H1 (cell line): Measurements from ENCODE around the gene IGFBP6. TPM values are rescaled to one million over a fixed set of nuclear protein-coding genes. Genes with fewer than 3 reads are reported as not detected.

ENCODE experiments used
- CTCF ChIA-PET: fragments of 300-600 bp; sonication (Branson Sonifier 250); formaldehyde crosslinking; loops from one replicate; lab custom pipeline; 2021; ENCODE audit not compliant: partially characterized antibody; lab: Charles Lee
- POLR2A ChIA-PET: fragments of 300-600 bp; sonication (Branson Sonifier 250); formaldehyde crosslinking; loops from one replicate; lab custom pipeline; 2021; ENCODE audit warnings: inconsistent platforms; ENCODE audit not compliant: partially characterized antibody; lab: Charles Lee
- DNase-seq, 2 experiments: peaks; one replicate each; pipeline versions ENCODE4 v3.0.0 to v3.0.0-alpha.2; 2010 to 2022; ENCODE audit warnings: low spot score in 2 of 2, low read depth in 1 of 2, mixed read lengths in 1 of 2
- FAIRE-seq: peaks from 2 replicates; lab custom pipeline; 2011; peaks lifted over from hg19 to GRCh38; lab: Jason Lieb, UNC
- H2AFZ ChIP-seq: 2 replicates; pipeline ENCODE4 v1.8.1; 2012; ENCODE audit warnings: low read length, inconsistent platforms
- H2AK5ac ChIP-seq: 2 replicates; pipeline ENCODE4 v1.6.1; 2013; ENCODE audit warnings: low read depth, low read length
- H2BK120ac ChIP-seq: replicated peaks from 2 replicates; pipeline ENCODE3; 2013; ENCODE audit warnings: low read depth, low read length, inconsistent platforms
- H2BK12ac ChIP-seq: 2 replicates; pipeline ENCODE4 v1.6.1; 2013; ENCODE audit warnings: low read depth, low read length
- H2BK15ac ChIP-seq: 2 replicates; pipeline ENCODE4 v1.6.1; 2013; ENCODE audit warnings: low read length
- H2BK20ac ChIP-seq: 2 replicates; pipeline ENCODE4 v1.6.1; 2013; ENCODE audit warnings: low read length
- H2BK5ac ChIP-seq: 2 replicates; pipeline ENCODE4 v1.6.1; 2013; ENCODE audit warnings: low read depth, low read length
- H3K14ac ChIP-seq: 2 replicates; pipeline ENCODE4 v1.6.1; 2013; ENCODE audit warnings: inconsistent platforms; ENCODE audit not compliant: insufficient read length
- H3K18ac ChIP-seq: 2 replicates; pipeline ENCODE4 v1.6.1; 2013; ENCODE audit warnings: low read length; ENCODE audit errors: extremely low read depth
- H3K23ac ChIP-seq: 2 replicates; pipeline ENCODE4 v1.6.1; 2013; ENCODE audit warnings: inconsistent platforms; ENCODE audit not compliant: insufficient read length
- H3K23me2 ChIP-seq: 2 replicates; pipeline ENCODE4 v1.6.1; 2013; ENCODE audit warnings: low read depth, low read length
- H3K27ac ChIP-seq: 2 replicates; pipeline ENCODE4 v1.6.1; 2011; ENCODE audit warnings: low read depth, low read length, inconsistent platforms
- H3K27me3 ChIP-seq, 4 experiments: replicated peaks in 1 of 4; 1 replicate in 1 of 4; 2 replicates in 3 of 4; pipeline versions ENCODE4 v1.6.1 to v1.8.1; 2011 to 2013; ENCODE audit warnings: low read length in 3 of 4, mild to moderate bottlenecking in 3 of 4, inconsistent platforms in 2 of 4, mixed read lengths in 2 of 4, moderate library complexity in 1 of 4; ENCODE audit not compliant: control insufficient read depth in 3 of 4, insufficient read depth in 3 of 4; ENCODE audit errors: extremely low read depth in 1 of 4
- H3K36me3 ChIP-seq, 4 experiments: 2 replicates each; pipeline versions ENCODE4 v1.6.1 to v1.8.1; 2011 to 2013; ENCODE audit warnings: mild to moderate bottlenecking in 4 of 4, low read length in 3 of 4, moderate library complexity in 2 of 4, control low read depth in 1 of 4, inconsistent platforms in 1 of 4; ENCODE audit not compliant: insufficient read depth in 4 of 4, control insufficient read depth in 2 of 4
- H3K4ac ChIP-seq: replicated peaks from 2 replicates; pipeline ENCODE3; 2013; ENCODE audit warnings: low read length, low read depth, mixed read lengths, inconsistent platforms; ENCODE audit not compliant: insufficient read length
- H3K4me1 ChIP-seq, 4 experiments: replicated peaks in 1 of 4; 1 replicate in 1 of 4; 2 replicates in 3 of 4; pipeline versions ENCODE4 v1.6.1 to v1.8.1; 2011 to 2013; ENCODE audit warnings: low read length in 3 of 4, inconsistent platforms in 2 of 4, mixed read lengths in 1 of 4; ENCODE audit not compliant: insufficient read depth in 4 of 4, control insufficient read depth in 3 of 4
- H3K4me2 ChIP-seq, 2 experiments: 2 replicates each; pipeline versions ENCODE4 v1.6.1 to v1.8.1; 2011 to 2013; ENCODE audit warnings: low read depth in 2 of 2, low read length in 2 of 2, control low read depth in 1 of 2, inconsistent platforms in 1 of 2, mild to moderate bottlenecking in 1 of 2; ENCODE audit not compliant: insufficient read depth in 1 of 2
- H3K4me3 ChIP-seq, 4 experiments: fragments of 200-600, 300-600 bp in 1 of 4; sonication (generic), shearing (Covaris generic), sonication (Bioruptor Twin) in 1 of 4; 2 replicates each; pipeline versions ENCODE4 v1.5.1 to v1.8.1; 2011 to 2016; ENCODE audit warnings: low read length in 4 of 4, low read depth in 3 of 4, control low read depth in 2 of 4, inconsistent platforms in 2 of 4, mild to moderate bottlenecking in 2 of 4, mixed read lengths in 1 of 4, moderate library complexity in 1 of 4; ENCODE audit not compliant: insufficient read depth in 2 of 4; ENCODE audit errors: extremely low read depth in 1 of 4
- H3K56ac ChIP-seq: replicated peaks from 2 replicates; pipeline ENCODE3; 2013; ENCODE audit warnings: low read depth, mild to moderate bottlenecking, mixed read lengths, low read length, inconsistent platforms; ENCODE audit not compliant: insufficient read length
- H3K79me1 ChIP-seq: 2 replicates; pipeline ENCODE4 v1.6.1; 2013; ENCODE audit warnings: low read depth, low read length, control low read depth
- H3K79me2 ChIP-seq, 2 experiments: 2 replicates each; pipeline versions ENCODE4 v1.6.1 to v1.8.1; 2012 to 2013; ENCODE audit warnings: low read length in 2 of 2, mild to moderate bottlenecking in 2 of 2, inconsistent platforms in 1 of 2; ENCODE audit not compliant: insufficient read depth in 2 of 2, control insufficient read depth in 1 of 2
- H3K9ac ChIP-seq, 4 experiments: replicated peaks in 1 of 4; 1 replicate in 1 of 4; 2 replicates in 3 of 4; pipeline versions ENCODE4 v1.6.1 to v1.8.1; 2011 to 2013; ENCODE audit warnings: low read depth in 3 of 4, low read length in 3 of 4, control low read depth in 2 of 4, mild to moderate bottlenecking in 2 of 4, moderate library complexity in 2 of 4, inconsistent platforms in 1 of 4; ENCODE audit errors: extremely low read depth in 1 of 4
- H3K9me3 ChIP-seq, 2 experiments: 2 replicates each; pipeline versions ENCODE4 v1.6.1 to v1.8.1; 2012 to 2013; ENCODE audit warnings: mild to moderate bottlenecking in 2 of 2, moderate library complexity in 2 of 2, control low read depth in 1 of 2, inconsistent platforms in 1 of 2, low read depth in 1 of 2, low read length in 1 of 2, mixed read lengths in 1 of 2; ENCODE audit not compliant: insufficient read depth in 2 of 2
- H4K20me1 ChIP-seq, 2 experiments: replicated peaks in 1 of 2; 2 replicates each; pipeline versions ENCODE3 to v1.8.1; 2011 to 2013; ENCODE audit warnings: inconsistent platforms in 2 of 2, low read length in 2 of 2, mild to moderate bottlenecking in 1 of 2; ENCODE audit not compliant: insufficient read depth in 2 of 2, control insufficient read depth in 1 of 2
- H4K5ac ChIP-seq: 2 replicates; pipeline ENCODE4 v1.6.1; 2013; ENCODE audit warnings: low read length, low read depth, mixed read lengths, inconsistent platforms; ENCODE audit not compliant: insufficient read length
- H4K8ac ChIP-seq: 2 replicates; pipeline ENCODE4 v1.8.0; 2013; ENCODE audit warnings: mild to moderate bottlenecking, moderate library complexity, low read length, inconsistent platforms; ENCODE audit not compliant: insufficient read depth; ENCODE audit errors: extremely low read depth
- H4K91ac ChIP-seq: replicated peaks from 2 replicates; pipeline ENCODE3; 2013; ENCODE audit warnings: low read length, mixed read lengths, inconsistent platforms; ENCODE audit not compliant: insufficient read length
- ASH2L ChIP-seq: fragments of 200-600, 300-600 bp; sonication (generic); IDR thresholded peaks from one replicate; pipeline ENCODE4 v1.7.1; 2017; ENCODE audit warnings: low read length
- CBX8 ChIP-seq: fragments of 300-800, 300-1000 bp; sonication (generic); IDR thresholded peaks from 2 replicates; pipeline ENCODE4 v1.7.1; 2016; ENCODE audit warnings: low read depth, low read length, borderline replicate concordance
- CTBP2 ChIP-seq: IDR thresholded peaks from 2 replicates; pipeline ENCODE4 v1.7.0; 2011; ENCODE audit warnings: borderline replicate concordance, mild to moderate bottlenecking, moderate library complexity, mixed read lengths, low read length; ENCODE audit not compliant: insufficient read depth, insufficient read length
- GABPA ChIP-seq: IDR thresholded peaks from 2 replicates; pipeline ENCODE4 v1.6.1; 2011; ENCODE audit warnings: mild to moderate bottlenecking, low read length, moderate library complexity, borderline replicate concordance; ENCODE audit not compliant: insufficient read depth
- KDM4A ChIP-seq: IDR thresholded peaks from one replicate; pipeline ENCODE4 v1.7.1; 2012; ENCODE audit warnings: low read depth, mild to moderate bottlenecking, moderate library complexity, low read length, inconsistent platforms; ENCODE audit not compliant: severe bottlenecking
- NANOG ChIP-seq: IDR thresholded peaks from 2 replicates; pipeline ENCODE4 v1.6.1; 2011; ENCODE audit warnings: low read length, low read depth, mild to moderate bottlenecking, inconsistent platforms; ENCODE audit not compliant: insufficient read depth, poor library complexity, severe bottlenecking
- POLR2AphosphoS5 ChIP-seq: IDR thresholded peaks from 2 replicates; pipeline ENCODE4 v1.6.1; 2011; ENCODE audit warnings: low read depth, low read length
- RAD21 ChIP-seq, 2 experiments: IDR thresholded peaks in 1 of 2; conservative IDR thresholded peaks in 1 of 2; 2 replicates each; pipeline ENCODE4 v1.6.1; 2011; ENCODE audit warnings: low read depth in 2 of 2, low read length in 2 of 2, improper control_type of control experiment in 1 of 2, inconsistent platforms in 1 of 2, mild to moderate bottlenecking in 1 of 2, moderate library complexity in 1 of 2
- SAP30 ChIP-seq: fragments of 300-600 bp; sonication (generic); IDR thresholded peaks from 2 replicates; pipeline ENCODE4 v1.7.1; 2012; ENCODE audit warnings: low read length, moderate library complexity, mild to moderate bottlenecking, inconsistent platforms; ENCODE audit not compliant: insufficient read depth, insufficient replicate concordance
- SIRT6 ChIP-seq: IDR thresholded peaks from one replicate; pipeline ENCODE4 v1.7.1; 2012; ENCODE audit warnings: low read length, inconsistent platforms
- SP2 ChIP-seq: IDR thresholded peaks from 2 replicates; pipeline ENCODE4 v1.6.1; 2012; ENCODE audit warnings: mild to moderate bottlenecking, low read length, inconsistent platforms
- TAF1 ChIP-seq: IDR thresholded peaks from 2 replicates; pipeline ENCODE4 v1.6.1; 2011; ENCODE audit warnings: mild to moderate bottlenecking, low read depth, low read length
- TAF7 ChIP-seq: optimal IDR thresholded peaks from 2 replicates; pipeline ENCODE3; 2011; ENCODE audit warnings: low read depth, mild to moderate bottlenecking, inconsistent platforms, low read length, moderate library complexity, borderline replicate concordance
- polyA plus RNA-seq, 7 experiments: library from polyadenylated mRNA; depleted of rRNA in 3 of 7; stranded (reverse) in 5 of 7; unstranded in 2 of 7; fragments of >200 nt in 5 of 7; fragments of 200-250 nt in 2 of 7; gene quantifications; 1 replicate in 5 of 7; 2 replicates in 1 of 7; 4 replicates in 1 of 7; pipeline versions ENCODE4 v1.2.1 to v1.2.3, GENCODE V29; 2011 to 2013; ENCODE audit warnings: missing spikeins in 2 of 7, mixed read lengths in 2 of 7
- total RNA-seq: library from RNA; stranded (reverse); fragmentation: NEBNext Ultra II Directional; extraction: Animal tissue kit (Norgen Biotek cat#: 25700); gene quantifications from 2 replicates; pipeline ENCODE4 v1.2.1, GENCODE V29; 2021
- TF ChIP-seq, protein P1 (sequence below): IDR thresholded peaks from 2 replicates; pipeline ENCODE4 v1.6.1; 2012; ENCODE audit warnings: inconsistent platforms

IGFBP6 gene
- total and polyA plus RNA-seq, 2 of the 8 experiments (the other 6 are each of a cell fraction or from before 2014, with no cell fraction given) = 13.7 to 14.7 TPM

- no peak overlapping the region for H2BK120ac ChIP-seq
- ChIA-PET CTCF (interaction anchor here (0.9 to 4.8 kb wide), 5 partner anchors 15 to 51 kb away, joined by 3 to 20 read pairs (median 4); partner anchors contain the start of gene IGFBP6), POLR2A (no interaction called here)
- H4K91ac ChIP-seq = no peak overlapping the region
- no peaks in the 10 kb centered on the region for H3K79me2 ChIP-seq
- no peaks in the 10 kb centered on the region for H3K79me1 ChIP-seq
- H4K20me1 ChIP-seq = no peaks in the 10 kb centered on the region
- H3K14ac ChIP-seq = no peak overlapping the region
- H3K36me3 ChIP-seq = no peaks in the 10 kb centered on the region
- H3K56ac ChIP-seq = no peak overlapping the region
- H4K8ac ChIP-seq = no peak overlapping the region
- H2BK20ac ChIP-seq = no peak overlapping the region
- no peak overlapping the region for H3K4ac ChIP-seq
- H3K9me3 ChIP-seq = peaks cover 3 to 6% of the 10 kb centered on the region in 2 experiments; a peak in 3 of 4 replicates
- no peak overlapping the region for H3K27ac ChIP-seq
- FAIRE-seq = no peak
- H2BK12ac ChIP-seq = no peak overlapping the region
- no peaks in the 10 kb centered on the region for H3K23me2 ChIP-seq
- no peak overlapping the region for H4K5ac ChIP-seq
- H3K4me1 ChIP-seq = peaks cover 0 to 3% (median 2%) of the 10 kb centered on the region in 4 experiments; a peak in 3 of 7 replicates
- H3K27me3 ChIP-seq = no peaks in the 10 kb centered on the region
- no peak overlapping the region for H2BK5ac ChIP-seq
- H2BK15ac ChIP-seq = no peak overlapping the region
- no peak overlapping the region for H3K4me3 ChIP-seq
- DNase-seq = no peak
- TF ChIP-seq ASH2L (no peak), GABPA (no peak), POLR2AphosphoS5 (no peak), NANOG (no peak), CTBP2 (no peak), SP2 (no peak), KDM4A (no peak), SIRT6 (no peak), SAP30 (no peak), CBX8 (no peak), RAD21 (IDR thresholded peaks at IDR 0.05 in 1 of 2, conservative IDR thresholded peaks at IDR 0.05 in 1 of 2; ENCODE audit: low read depth in 2 of 2, low read length in 2 of 2) (no peak), TAF7 (no peak), TAF1 (no peak)
- TF ChIP-seq, protein P1, sequence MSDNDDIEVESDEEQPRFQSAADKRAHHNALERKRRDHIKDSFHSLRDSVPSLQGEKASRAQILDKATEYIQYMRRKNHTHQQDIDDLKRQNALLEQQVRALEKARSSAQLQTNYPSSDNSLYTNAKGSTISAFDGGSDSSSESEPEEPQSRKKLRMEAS = no peak
- no peak overlapping the region for H3K9ac ChIP-seq
- no peak overlapping the region for H2AFZ ChIP-seq
- no peak overlapping the region for H3K4me2 ChIP-seq
- no peak overlapping the region for H3K23ac ChIP-seq
- H2AK5ac ChIP-seq = no peak overlapping the region
- no peak overlapping the region for H3K18ac ChIP-seq
Observed at GRCh38 chr12:53113951-53114350, 16.5 kb downstream of the IGFBP6 start.
